ENCODE results near the gene ZNF331. TPM values are rescaled to one million over a fixed set of nuclear protein-coding genes. Genes with fewer than 3 reads are reported as not detected.

Gene ZNF331
- total and polyA plus RNA-seq, 2 donors (not counting 1 experiment from before 2014, with no cell fraction given): 4.8 to 16.2 TPM

DNA sequence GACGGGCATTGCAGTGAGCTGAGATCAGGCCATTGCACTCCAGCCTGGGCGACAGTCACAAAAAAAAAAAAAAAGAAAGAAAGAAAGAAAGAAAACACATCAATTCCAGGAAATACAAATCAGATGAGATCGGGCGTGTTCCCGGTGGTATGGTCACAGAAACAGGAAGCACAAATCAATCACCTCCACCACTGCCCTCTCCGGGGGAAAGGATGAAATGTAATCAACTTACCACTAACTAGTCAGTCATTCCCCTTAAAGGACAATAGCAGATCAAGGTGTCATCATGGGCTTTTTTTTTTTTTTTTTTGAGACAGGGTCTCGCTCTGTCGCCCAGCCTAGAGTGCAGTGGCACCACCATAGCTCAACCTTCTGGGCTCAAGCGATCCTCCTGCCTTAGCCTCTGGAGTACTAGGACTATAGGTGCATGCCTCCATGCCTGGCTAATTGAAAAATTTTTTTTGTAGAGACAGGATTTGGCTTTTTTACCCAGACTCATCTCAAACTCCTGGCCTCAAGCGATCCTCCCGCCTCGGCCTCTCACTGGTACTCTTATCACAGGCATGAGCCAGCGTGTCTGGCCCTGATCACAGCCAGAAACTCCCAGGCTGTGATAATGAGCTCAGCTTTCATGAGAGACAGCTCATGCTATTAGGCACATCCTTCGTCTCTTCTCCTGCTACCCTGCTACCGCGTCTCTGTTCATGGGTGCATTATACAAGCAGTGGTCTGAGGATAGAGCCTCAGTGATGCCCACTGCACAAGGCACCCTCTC, 87.0 kb downstream of the ZNF331 start:
- Histone ChIP-seq H4K20me1 (ENCODE audit: control insufficient read depth, extremely low read depth, insufficient read depth, low read length) (no peaks in the 10 kb centered on the region), H3K36me3 (ENCODE audit: control insufficient read depth, insufficient read depth, low read length) (no peaks in the 10 kb centered on the region), H3K4me1 (ENCODE audit: control insufficient read depth, extremely low read depth, insufficient read depth, low read length) (no peaks in the 10 kb centered on the region), H3K9ac (ENCODE audit: insufficient read depth, low read length) (no peak overlapping the region), H3K9me3 (ENCODE audit: control insufficient read depth, insufficient read depth, low read depth, low read length) (no peaks in the 10 kb centered on the region), H3K27ac (ENCODE audit: insufficient read depth, low read length) (no peak overlapping the region), H3K4me2 (ENCODE audit: extremely low read depth, insufficient read depth, low read length) (no peak overlapping the region), H2AFZ (ENCODE audit: low read length) (no peak overlapping the region), H3K27me3 (ENCODE audit: control insufficient read depth, insufficient read depth, low read length) (no peaks in the 10 kb centered on the region), H3K4me3 (replicated peaks in 1 of 4; ENCODE audit: control extremely low read depth in 1 of 4, insufficient read depth in 1 of 4, low read depth in 3 of 4, low read length in 4 of 4) (no peak overlapping the region), H3K79me2 (ENCODE audit: control insufficient read depth, insufficient read depth, low read length) (no peaks in the 10 kb centered on the region)
- TF ChIP-seq, protein P1, sequence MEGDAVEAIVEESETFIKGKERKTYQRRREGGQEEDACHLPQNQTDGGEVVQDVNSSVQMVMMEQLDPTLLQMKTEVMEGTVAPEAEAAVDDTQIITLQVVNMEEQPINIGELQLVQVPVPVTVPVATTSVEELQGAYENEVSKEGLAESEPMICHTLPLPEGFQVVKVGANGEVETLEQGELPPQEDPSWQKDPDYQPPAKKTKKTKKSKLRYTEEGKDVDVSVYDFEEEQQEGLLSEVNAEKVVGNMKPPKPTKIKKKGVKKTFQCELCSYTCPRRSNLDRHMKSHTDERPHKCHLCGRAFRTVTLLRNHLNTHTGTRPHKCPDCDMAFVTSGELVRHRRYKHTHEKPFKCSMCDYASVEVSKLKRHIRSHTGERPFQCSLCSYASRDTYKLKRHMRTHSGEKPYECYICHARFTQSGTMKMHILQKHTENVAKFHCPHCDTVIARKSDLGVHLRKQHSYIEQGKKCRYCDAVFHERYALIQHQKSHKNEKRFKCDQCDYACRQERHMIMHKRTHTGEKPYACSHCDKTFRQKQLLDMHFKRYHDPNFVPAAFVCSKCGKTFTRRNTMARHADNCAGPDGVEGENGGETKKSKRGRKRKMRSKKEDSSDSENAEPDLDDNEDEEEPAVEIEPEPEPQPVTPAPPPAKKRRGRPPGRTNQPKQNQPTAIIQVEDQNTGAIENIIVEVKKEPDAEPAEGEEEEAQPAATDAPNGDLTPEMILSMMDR (conservative IDR thresholded peaks at IDR 0.05 in 1 of 2, IDR thresholded peaks at IDR 0.05 in 1 of 2; ENCODE audit: low read depth in 1 of 2, low read length in 2 of 2): no peak
- TF ChIP-seq EZH2 (IDR thresholded peaks at IDR 0.05; ENCODE audit: low read length, missing control alignments): no peak
- DNase-seq (ENCODE audit: low read depth in 2 of 2): no peak

DNA sequence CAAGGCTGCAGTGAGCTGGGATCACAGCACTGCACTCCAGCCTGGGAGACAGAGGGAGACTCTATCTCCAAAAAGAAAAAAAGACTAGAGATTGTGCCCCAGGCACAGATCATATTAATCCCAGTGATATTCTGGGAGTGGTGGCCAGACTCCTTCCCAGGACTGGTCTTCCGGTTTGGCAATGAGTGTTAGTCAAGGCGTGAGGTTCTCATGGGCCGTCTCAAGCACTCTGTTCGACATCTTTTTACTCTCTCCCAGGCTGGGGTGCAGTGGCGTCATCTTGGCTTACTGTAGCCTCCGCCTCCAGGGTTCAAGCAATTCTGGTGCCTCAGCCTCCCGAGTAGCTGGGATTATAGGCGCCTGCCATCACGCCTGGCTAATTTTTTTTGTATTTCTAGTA, 88.5 kb downstream of the ZNF331 start:
- H3K9me3 ChIP-seq (ENCODE audit: control insufficient read depth, insufficient read depth, low read depth, low read length): no peaks in the 10 kb centered on the region

DNA sequence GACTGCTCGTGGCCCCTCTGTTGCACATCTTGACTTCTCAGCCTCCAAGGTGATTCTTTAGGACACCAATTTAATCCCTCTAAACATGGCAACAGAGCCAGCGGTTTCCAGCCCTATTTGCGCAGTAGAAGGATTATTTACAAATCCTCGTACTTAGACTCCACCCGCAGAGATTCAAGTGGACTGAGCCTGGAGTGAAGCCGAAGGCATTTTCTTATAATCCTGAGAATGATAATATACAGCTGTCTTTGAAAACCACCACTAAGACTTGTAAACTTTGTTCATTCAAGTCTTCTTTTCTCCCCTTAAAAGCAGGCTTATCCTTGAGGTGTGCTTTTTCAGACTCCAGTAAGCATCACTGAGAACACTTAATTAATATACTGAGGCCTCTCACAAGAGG, 89.0 kb downstream of the ZNF331 start:
- DNase-seq (ENCODE audit: low read depth in 2 of 2): no peak
- no peak overlapping the region for H2AFZ ChIP-seq (ENCODE audit: low read length)
- H3K4me1 ChIP-seq (ENCODE audit: control insufficient read depth, extremely low read depth, insufficient read depth, low read length): no peaks in the 10 kb centered on the region
- no peak overlapping the region for H3K4me2 ChIP-seq (ENCODE audit: extremely low read depth, insufficient read depth, low read length)
- no peak overlapping the region for H3K27ac ChIP-seq (ENCODE audit: insufficient read depth, low read length)
- H4K20me1 ChIP-seq (ENCODE audit: control insufficient read depth, extremely low read depth, insufficient read depth, low read length): no peaks in the 10 kb centered on the region
- TF ChIP-seq, protein P1 (conservative IDR thresholded peaks at IDR 0.05 in 1 of 2, IDR thresholded peaks at IDR 0.05 in 1 of 2; ENCODE audit: low read depth in 1 of 2, low read length in 2 of 2): no peak
- H3K4me3 ChIP-seq (replicated peaks in 1 of 4; ENCODE audit: control extremely low read depth in 1 of 4, insufficient read depth in 1 of 4, low read depth in 3 of 4, low read length in 4 of 4): no peak overlapping the region
- no peaks in the 10 kb centered on the region for H3K79me2 ChIP-seq (ENCODE audit: control insufficient read depth, insufficient read depth, low read length)
- no peaks in the 10 kb centered on the region for H3K9me3 ChIP-seq (ENCODE audit: control insufficient read depth, insufficient read depth, low read depth, low read length)
- no peak overlapping the region for H3K9ac ChIP-seq (ENCODE audit: insufficient read depth, low read length)
- no peaks in the 10 kb centered on the region for H3K27me3 ChIP-seq (ENCODE audit: control insufficient read depth, insufficient read depth, low read length)
- H3K36me3 ChIP-seq (ENCODE audit: control insufficient read depth, insufficient read depth, low read length): no peaks in the 10 kb centered on the region

More for the DNA sequence above, 88.5 kb downstream of the ZNF331 start:
- Histone ChIP-seq H3K36me3 (ENCODE audit: control insufficient read depth, insufficient read depth, low read length) (no peaks in the 10 kb centered on the region), H3K4me1 (ENCODE audit: control insufficient read depth, extremely low read depth, insufficient read depth, low read length) (no peaks in the 10 kb centered on the region), H3K9ac (ENCODE audit: insufficient read depth, low read length) (no peak overlapping the region), H3K4me3 (replicated peaks in 1 of 4; ENCODE audit: control extremely low read depth in 1 of 4, insufficient read depth in 1 of 4, low read depth in 3 of 4, low read length in 4 of 4) (no peak overlapping the region), H3K27me3 (ENCODE audit: control insufficient read depth, insufficient read depth, low read length) (no peaks in the 10 kb centered on the region), H3K4me2 (ENCODE audit: extremely low read depth, insufficient read depth, low read length) (no peak overlapping the region), H3K27ac (ENCODE audit: insufficient read depth, low read length) (no peak overlapping the region), H4K20me1 (ENCODE audit: control insufficient read depth, extremely low read depth, insufficient read depth, low read length) (no peaks in the 10 kb centered on the region), H3K79me2 (ENCODE audit: control insufficient read depth, insufficient read depth, low read length) (no peaks in the 10 kb centered on the region), H2AFZ (ENCODE audit: low read length) (no peak overlapping the region)
- TF ChIP-seq, protein P1 (conservative IDR thresholded peaks at IDR 0.05 in 1 of 2, IDR thresholded peaks at IDR 0.05 in 1 of 2; ENCODE audit: low read depth in 1 of 2, low read length in 2 of 2): no peak
- TF ChIP-seq EZH2 (IDR thresholded peaks at IDR 0.05; ENCODE audit: low read length, missing control alignments): no peak
- DNase-seq (ENCODE audit: low read depth in 2 of 2): no peak

Other genes starting within 250 kb of the ZNF331 start
- gene ZNF845, start 204.4 kb upstream of the ZNF331 start, total RNA-seq: 9.7 and 9.8 TPM in 2 replicates
- 3.1 and 4.2 TPM in 2 replicates for gene ZNF845, start 204.4 kb upstream of the ZNF331 start, polyA plus RNA-seq
- 6.8 and 7.4 TPM in 2 replicates for gene ZNF525, start 172.4 kb upstream of the ZNF331 start, total RNA-seq
- gene ZNF525, start 172.4 kb upstream of the ZNF331 start, polyA plus RNA-seq: 1.8 and 4.8 TPM in 2 replicates
- 13.1 and 14.7 TPM in 2 replicates for gene ZNF765, start 143.0 kb upstream of the ZNF331 start, total RNA-seq
- gene ZNF765, start 143.0 kb upstream of the ZNF331 start, polyA plus RNA-seq: 3.7 and 5.3 TPM in 2 replicates
- 9.2 and 10.7 TPM in 2 replicates for gene ZNF761, start 106.2 kb upstream of the ZNF331 start, total RNA-seq
- gene ZNF761, start 106.2 kb upstream of the ZNF331 start, polyA plus RNA-seq: 7.6 and 11.5 TPM in 2 replicates
- gene ZNF813, start 70.4 kb upstream of the ZNF331 start, total RNA-seq: 3.6 and 3.9 TPM in 2 replicates
- 1.4 and 1.8 TPM in 2 replicates for gene ZNF813, start 70.4 kb upstream of the ZNF331 start, polyA plus RNA-seq
- not detected in 2 replicates for gene DPRX, start 93.9 kb downstream of the ZNF331 start, total RNA-seq
- not detected in 2 replicates for gene DPRX, start 93.9 kb downstream of the ZNF331 start, polyA plus RNA-seq